Muscle of back (tissue), 11 donors: ENCODE measurements around the gene ZNF587B. TPM values are rescaled to one million over a fixed set of nuclear protein-coding genes. Genes with fewer than 3 reads are reported as not detected.
"Not testable (repeated sequence)": the region's sequence is repeated elsewhere in the genome, so short reads cannot be mapped to it uniquely, and the experiment has no call there.

Experiments used
- DNase-seq, 3 donors: peaks; one replicate each; pipeline versions ENCODE4 v3.0.0 to v3.0.0-alpha.2; 2013
- polyA plus RNA-seq, 10 donors: library from polyadenylated mRNA; unstranded; fragments of 120-200 nt; gene quantifications; one replicate each; pipeline ENCODE4 v1.2.1, GENCODE V29; 2013; ENCODE audit not compliant: insufficient read length in 10 of 10

The ZNF587B gene
- polyA plus RNA-seq, 10 donors = 3.3 to 7.5 (median 5.4) TPM

- not testable (repeated sequence) for DNase-seq
Observed at GRCh38 chr19:57869655-57870054, 39.6 kb downstream of the ZNF587B start.

- no peak for DNase-seq
Observed at GRCh38 chr19:57870225-57870624, 40.1 kb downstream of the ZNF587B start.

- no peak for DNase-seq
Observed at GRCh38 chr19:57872450-57872849, 42.4 kb downstream of the ZNF587B start.

- DNase-seq = not testable (repeated sequence)
Observed at GRCh38 chr19:57873883-57874799, 44.0 kb downstream of the ZNF587B start.

GRCh38 chr19:57886046-57886445, 55.9 kb downstream of the ZNF587B start:
- DNase-seq = no peak

GRCh38 chr19:57887195-57887941, 57.3 kb downstream of the ZNF587B start:
- no peak for DNase-seq

- peak in 1 of 3 donors; percentile 42 for DNase-seq
Observed at GRCh38 chr19:57888107-57888559, 58.0 kb downstream of the ZNF587B start.

GRCh38 chr19:57888560-57889231, 58.6 kb downstream of the ZNF587B start, which contains the start of gene ZNF814:
ZNF814 (minus strand) TSS chr19:57889037; CDS start chr19:57888802, 235 bp downstream.
- DNase-seq = peak; percentile 74 to 91 (median 76)

GRCh38 chr19:57890706-57891105, 60.6 kb downstream of the ZNF587B start:
- DNase-seq = not testable (repeated sequence)

Other genes starting within 250 kb of the ZNF587B start
- gene ZIK1, start 246.2 kb upstream of the ZNF587B start, polyA plus RNA-seq = 1 to 10 TPM; 4.6 to 8.0 (median 5.6) TPM
- gene ZNF530, start 230.4 kb upstream of the ZNF587B start, polyA plus RNA-seq = 1 to 10 TPM; 2.1 to 5.4 (median 3.4) TPM
- gene ZNF134, start 216.1 kb upstream of the ZNF587B start, polyA plus RNA-seq = 10 to 100 TPM in 9 of 10 donors, 1 to 10 TPM in 1; 9.5 to 15.1 (median 13.0) TPM
- 10 to 100 TPM; 10.4 to 20.3 (median 15.2) TPM for gene ZNF211, start 197.1 kb upstream of the ZNF587B start, polyA plus RNA-seq
- gene ZSCAN4, start 161.4 kb upstream of the ZNF587B start, polyA plus RNA-seq = under 1 TPM in 2 of 10 donors, not detected in 8; 0.11 TPM
- gene ZNF551, start 148.3 kb upstream of the ZNF587B start, polyA plus RNA-seq = 1 to 10 TPM; 4.4 to 7.3 (median 6.4) TPM
- 10 to 100 TPM in 7 of 10 donors, 1 to 10 TPM in 3; 8.0 to 17.6 (median 11.1) TPM for gene ZNF154, start 121.1 kb upstream of the ZNF587B start, polyA plus RNA-seq
- 10 to 100 TPM in 1 of 10 donors, 1 to 10 TPM in 9; 5.3 to 10.6 (median 8.0) TPM for gene ZNF671, start 102.7 kb upstream of the ZNF587B start, polyA plus RNA-seq
- gene ZNF776, start 83.5 kb upstream of the ZNF587B start, polyA plus RNA-seq = 10 to 100 TPM; 10.7 to 19.7 (median 14.9) TPM
- gene ZNF586, start 60.6 kb upstream of the ZNF587B start, polyA plus RNA-seq = 10 to 100 TPM in 9 of 10 donors, 1 to 10 TPM in 1; 9.5 to 15.2 (median 11.8) TPM
- gene ZNF552, start 15.4 kb upstream of the ZNF587B start, polyA plus RNA-seq = 1 to 10 TPM; 2.1 to 6.4 (median 3.9) TPM
- 10 to 100 TPM in 8 of 10 donors, 1 to 10 TPM in 2; 9.0 to 24.7 (median 14.7) TPM for gene ZNF587, start 19.6 kb downstream of the ZNF587B start, polyA plus RNA-seq
- 10 to 100 TPM; 13.7 to 34.6 (median 24.3) TPM for gene ZNF814, start 58.7 kb downstream of the ZNF587B start, polyA plus RNA-seq
- 10 to 100 TPM in 8 of 10 donors, 1 to 10 TPM in 2; 9.2 to 18.8 (median 11.9) TPM for gene ZNF417, start 86.3 kb downstream of the ZNF587B start, polyA plus RNA-seq
- 10 to 100 TPM in 5 of 10 donors, 1 to 10 TPM in 5; 6.0 to 19.1 (median 9.6) TPM for gene ZNF418, start 105.1 kb downstream of the ZNF587B start, polyA plus RNA-seq
- gene ZNF256, start 117.4 kb downstream of the ZNF587B start, polyA plus RNA-seq = 1 to 10 TPM; 3.8 to 7.0 (median 6.0) TPM
- 1 to 10 TPM in 5 of 10 donors, under 1 TPM in 5; 0.49 to 3.2 (median 1.0) TPM for gene C19orf18, start 144.2 kb downstream of the ZNF587B start, polyA plus RNA-seq
- 10 to 100 TPM in 8 of 10 donors, 1 to 10 TPM in 2; 9.1 to 14.2 (median 11.8) TPM for gene ZNF606, start 172.5 kb downstream of the ZNF587B start, polyA plus RNA-seq
- gene ZSCAN1, start 203.7 kb downstream of the ZNF587B start, polyA plus RNA-seq = 1 to 10 TPM in 4 of 10 donors, under 1 TPM in 6; 0.48 to 1.5 (median 0.91) TPM
- 10 to 100 TPM in 9 of 10 donors, 1 to 10 TPM in 1; 9.9 to 19.1 (median 13.7) TPM for gene ZNF135, start 229.0 kb downstream of the ZNF587B start, polyA plus RNA-seq